Stimulated activated CD4-positive, alpha-beta T cell treated with anti-CD3 and anti-CD28 coated beads, Interleukin-4, amount 100 ng/mL, for 4 hours (primary cell): ENCODE results near the gene SPG11.
"Not testable (repeated sequence)": the region's sequence is repeated elsewhere in the genome, so short reads cannot be mapped to it uniquely, and the experiment has no call there.

ENCODE experiments used
- DNase-seq, 2 experiments: peaks; one replicate each; pipeline ENCODE4 v3.0.0-alpha.2; 2020

Gene SPG11

GRCh38 chr15:44682211-44682610 lies 18.7 kb upstream of the SPG11 start:
- DNase-seq = no peak

DNA sequence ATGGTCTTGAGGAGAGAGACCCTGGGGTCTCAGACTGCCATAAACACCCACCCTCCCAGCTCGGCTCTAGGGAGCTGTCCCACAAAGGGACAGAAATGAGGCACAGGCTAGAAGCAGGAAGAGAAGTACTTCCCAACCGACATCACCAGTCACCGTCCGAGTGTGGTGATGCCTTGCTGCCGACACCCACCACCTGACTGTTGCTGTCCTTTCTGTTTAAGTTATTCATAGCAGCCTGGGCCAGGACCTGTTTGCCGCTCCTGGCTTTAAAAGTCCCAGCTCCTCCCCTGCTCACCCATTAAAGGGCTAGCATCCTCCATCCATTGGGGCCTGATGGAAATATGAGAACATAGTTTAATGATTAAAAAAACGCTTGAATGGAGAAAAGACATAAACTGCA lies 13.2 kb upstream of the SPG11 start:
- DNase-seq = peak in 1 of 2 experiments; percentile 36

DNA sequence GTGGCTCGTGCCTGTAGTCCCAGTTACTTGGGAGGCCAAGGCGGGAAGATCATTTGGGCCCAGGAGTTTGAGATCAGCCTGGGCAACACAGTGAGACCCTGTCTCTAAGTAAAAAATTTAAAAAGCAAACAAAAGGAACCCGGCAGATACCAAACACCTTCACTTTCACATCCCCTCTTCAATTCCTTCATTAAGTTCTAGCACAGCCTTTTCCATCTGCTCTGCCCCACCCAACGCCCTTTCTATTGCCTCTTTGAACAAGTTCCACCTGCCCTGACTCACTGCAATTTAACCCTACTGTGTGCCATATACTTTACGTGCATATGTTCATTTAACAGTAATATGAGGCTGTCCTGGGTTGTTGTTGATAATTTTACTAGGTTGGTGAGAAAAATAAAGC lies 12.4 kb upstream of the SPG11 start:
- peak in 1 of 2 experiments; percentile 27 for DNase-seq

- no peak for DNase-seq
Measured at GRCh38 chr15:44673639-44674038, 10.2 kb upstream of the SPG11 start.

DNA sequence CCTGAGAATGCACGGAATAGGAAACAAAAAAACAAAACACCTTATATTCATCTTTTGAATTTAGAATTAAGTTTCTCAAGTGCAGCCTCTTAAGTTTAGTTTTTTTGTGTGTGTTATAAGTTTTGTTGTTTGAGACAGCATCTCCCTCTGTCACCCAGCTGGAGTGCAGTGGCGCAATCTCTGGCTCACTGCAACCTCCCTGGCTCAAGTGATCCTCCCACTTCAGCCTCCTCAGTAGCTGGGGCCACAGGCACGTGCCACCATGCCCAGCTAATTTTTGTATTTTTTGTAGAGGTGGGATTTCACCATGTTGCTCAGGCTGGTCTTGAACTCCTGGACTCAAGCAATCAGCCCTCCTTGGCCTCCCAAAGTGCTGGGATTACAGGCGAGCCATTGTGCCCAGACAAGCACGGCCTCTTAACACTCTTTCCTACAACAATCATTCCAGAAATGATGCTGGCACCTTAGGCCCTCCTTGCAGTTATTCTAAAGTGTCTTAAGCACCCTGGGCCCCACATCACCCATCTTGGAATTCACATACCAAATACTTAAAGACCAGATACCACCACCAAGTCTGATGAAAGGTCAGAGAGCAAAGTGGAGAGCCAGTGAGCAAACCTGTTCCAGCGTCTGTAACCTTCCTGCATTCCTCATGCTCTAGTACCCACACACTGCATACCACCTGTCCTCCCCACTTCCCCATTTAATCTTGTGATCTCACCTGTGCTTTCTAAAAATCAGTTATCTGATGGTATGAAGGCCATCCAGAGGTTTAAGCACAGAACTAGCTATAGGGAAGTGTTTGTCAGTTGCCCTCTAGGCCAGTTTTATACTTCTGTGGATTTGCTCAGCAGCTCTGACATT lies 6.9 kb upstream of the SPG11 start:
- no peak for DNase-seq

GRCh38 chr15:44668921-44669320 lies 5.5 kb upstream of the SPG11 start:
- no peak for DNase-seq

GRCh38 chr15:44667039-44667360 lies 3.5 kb upstream of the SPG11 start:
- no peak for DNase-seq

GRCh38 chr15:44666210-44667038 lies 3.0 kb upstream of the SPG11 start:
- DNase-seq = no peak

- DNase-seq = peak; percentile 67 to 83
Measured at GRCh38 chr15:44662478-44663409, 718 bp downstream of the SPG11 start.

DNA sequence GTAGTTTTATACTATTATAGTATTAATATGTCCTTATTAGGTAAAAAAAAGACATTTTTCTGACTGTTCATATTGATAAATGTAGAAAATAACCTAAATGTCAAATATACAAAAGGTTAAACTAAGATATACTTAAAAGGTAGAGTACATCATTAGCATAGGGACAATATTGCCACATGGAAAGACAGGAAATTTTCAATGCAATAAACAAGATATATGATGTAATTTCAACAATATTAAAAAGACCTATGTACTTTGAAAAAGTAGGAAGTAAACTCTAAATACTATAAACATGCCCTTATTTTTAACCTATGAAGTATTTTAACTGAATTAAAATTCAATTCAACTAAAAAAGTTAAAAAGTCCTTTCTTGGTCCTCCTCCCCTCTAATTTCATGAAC lies 1.9 kb downstream of the SPG11 start:
- no peak for DNase-seq

DNA sequence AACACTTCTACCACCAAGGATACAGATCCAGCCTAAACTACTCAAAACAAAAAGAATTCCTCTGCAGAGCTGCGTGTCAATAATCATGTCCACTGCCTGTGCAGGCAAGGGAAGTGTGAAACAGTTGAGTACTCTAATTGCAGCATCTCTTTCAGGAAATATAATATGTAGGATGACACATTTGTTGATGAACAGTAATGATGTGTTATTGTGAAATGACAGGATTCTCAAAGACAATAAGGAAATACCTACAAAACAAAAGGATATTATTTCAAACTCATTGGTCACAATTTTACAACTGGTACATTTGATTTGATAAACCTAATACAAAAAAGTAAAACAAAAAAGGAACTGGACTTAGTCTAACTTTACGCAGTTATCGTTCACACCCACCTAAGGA lies 4.4 kb downstream of the SPG11 start:
- DNase-seq = no peak

- no peak for DNase-seq
Measured at GRCh38 chr15:44657378-44657777, 6.1 kb downstream of the SPG11 start.

- DNase-seq = no peak
Measured at GRCh38 chr15:44656913-44657312, 6.5 kb downstream of the SPG11 start.

- no peak for DNase-seq
Measured at GRCh38 chr15:44656298-44656697, 7.2 kb downstream of the SPG11 start.

- DNase-seq = no peak
Measured at GRCh38 chr15:44654858-44655257, 8.6 kb downstream of the SPG11 start.

DNA sequence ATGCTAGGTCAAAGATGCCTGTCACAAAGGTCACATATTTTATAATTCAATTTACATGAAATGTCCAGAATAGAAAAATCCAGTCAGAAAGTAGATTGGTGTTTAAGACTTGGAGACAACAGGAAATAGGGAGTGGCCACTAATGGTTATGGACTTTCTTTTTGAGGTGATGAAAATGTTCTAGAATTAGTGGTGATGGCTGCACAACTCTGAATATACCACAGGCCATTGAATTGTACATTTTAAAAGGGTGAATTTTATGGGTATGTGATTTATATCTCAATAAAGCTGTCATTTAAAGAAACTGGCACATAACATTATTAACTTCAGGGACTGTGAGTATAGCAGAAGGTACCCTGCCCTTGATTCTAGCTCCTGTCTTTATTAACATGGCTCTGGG lies 15.8 kb downstream of the SPG11 start:
- DNase-seq = no peak

DNA sequence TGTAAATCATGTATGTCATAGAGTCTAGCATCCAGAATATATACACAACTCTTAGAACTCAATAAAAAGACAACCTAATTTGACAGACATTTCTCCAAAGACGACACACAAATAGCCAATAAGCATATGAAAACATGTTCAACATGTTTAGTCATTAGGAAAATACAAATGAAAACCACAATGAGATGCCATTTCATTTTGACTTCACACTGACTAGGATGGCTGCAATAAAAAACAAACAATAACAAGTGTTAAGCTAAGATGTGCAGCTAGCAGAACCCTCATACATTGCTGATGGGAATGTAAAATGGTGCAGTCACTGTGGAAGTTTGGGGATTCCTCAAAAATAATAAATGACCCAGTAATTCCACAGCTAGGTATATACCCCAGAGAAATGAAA lies 16.4 kb downstream of the SPG11 start:
- no peak for DNase-seq

- DNase-seq = no peak
Measured at GRCh38 chr15:44646460-44646859, 17.0 kb downstream of the SPG11 start.

DNA sequence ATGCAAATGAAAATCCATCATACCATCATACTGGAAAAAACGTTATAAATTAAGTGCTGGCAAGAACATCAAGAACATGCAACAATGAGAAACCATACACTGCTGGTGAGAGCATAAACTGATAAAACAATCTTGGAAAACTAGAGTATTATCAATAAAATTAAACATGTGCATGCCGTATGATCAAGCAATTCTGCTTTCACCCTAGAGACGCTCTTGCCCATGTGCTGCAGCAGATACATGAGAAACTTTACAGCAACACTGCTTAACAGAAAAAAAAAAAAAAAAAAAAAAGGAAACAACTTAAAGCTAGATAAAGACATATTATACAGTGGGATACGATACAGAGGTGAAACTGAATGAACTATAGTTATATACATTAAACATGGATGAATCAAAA lies 21.8 kb downstream of the SPG11 start:
- DNase-seq = no peak

DNA sequence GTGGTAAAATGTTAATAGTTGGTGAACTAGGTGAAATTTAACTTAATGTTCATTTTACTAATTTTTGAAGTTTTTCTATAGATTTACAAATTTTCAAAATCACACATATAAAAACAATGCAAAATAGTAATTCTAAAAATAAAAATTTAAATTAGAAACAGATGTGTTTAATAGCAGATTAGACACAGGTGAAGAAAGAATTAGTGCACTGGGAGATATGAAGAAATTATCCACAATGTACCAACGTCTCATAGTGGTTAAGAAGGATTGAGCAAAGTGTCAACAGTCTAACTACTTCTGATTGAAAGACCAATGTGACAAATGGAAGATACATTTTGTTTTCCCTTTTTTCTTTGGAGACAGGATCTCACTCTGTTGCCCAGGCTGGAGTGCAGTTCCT lies 26.5 kb downstream of the SPG11 start:
- DNase-seq = no peak

- no peak for DNase-seq
Measured at GRCh38 chr15:44633603-44634002, 29.9 kb downstream of the SPG11 start.

- not testable (repeated sequence) for DNase-seq
Measured at GRCh38 chr15:44625286-44625685, 38.2 kb downstream of the SPG11 start.

DNA sequence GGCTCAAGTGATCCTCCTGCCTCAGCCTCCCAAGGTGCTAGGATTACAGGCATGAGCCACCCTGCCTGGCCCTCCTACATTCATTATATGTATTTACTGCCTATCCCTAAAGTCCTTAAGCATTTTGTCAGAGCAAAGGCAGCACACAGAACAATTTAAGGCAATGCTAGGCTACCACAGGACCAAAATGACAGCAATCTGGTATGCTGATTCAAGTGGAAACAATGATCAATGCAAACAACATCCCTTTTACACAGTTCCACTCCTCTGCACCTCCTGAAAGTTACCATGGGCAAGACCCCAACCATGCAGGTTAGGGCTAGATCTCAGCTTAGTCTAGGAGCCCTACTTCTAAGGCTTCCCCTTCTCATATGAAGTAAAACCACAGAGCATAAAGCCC lies 40.3 kb downstream of the SPG11 start:
- no peak for DNase-seq
